T-helper 1 cell treated with Interleukin-12 subunit alpha and Interleukin-12 subunit beta and Interleukin-4 antibody, amounts not matched to agents 30 μg/mL and 1 μg/mL, for 36 hours (primary cell): ENCODE results near the gene ME1.
"Not testable (repeated sequence)": the region's sequence is repeated elsewhere in the genome, so short reads cannot be mapped to it uniquely, and the experiment has no call there.

Experiments used
- H3K27ac Mint-ChIP-seq: one replicate; pipeline ENCODE4 v1.8.0; 2021; ENCODE audit warnings: mild to moderate bottlenecking, mixed read lengths
- H3K27me3 Mint-ChIP-seq: one replicate; pipeline ENCODE4 v1.8.0; 2021; ENCODE audit warnings: low read depth, mixed read lengths
- H3K36me3 Mint-ChIP-seq: one replicate; pipeline ENCODE4 v1.8.0; 2021; ENCODE audit warnings: low read depth, mixed read lengths
- H3K4me1 Mint-ChIP-seq: one replicate; pipeline ENCODE4 v1.8.0; 2021; ENCODE audit warnings: low read depth, mixed read lengths
- H3K4me3 Mint-ChIP-seq: one replicate; pipeline ENCODE4 v1.8.0; 2021; ENCODE audit warnings: mild to moderate bottlenecking, moderate library complexity, mixed read lengths
- H3K9me3 Mint-ChIP-seq: one replicate; pipeline ENCODE4 v1.8.0; 2021; ENCODE audit warnings: mixed read lengths

Gene ME1

DNA sequence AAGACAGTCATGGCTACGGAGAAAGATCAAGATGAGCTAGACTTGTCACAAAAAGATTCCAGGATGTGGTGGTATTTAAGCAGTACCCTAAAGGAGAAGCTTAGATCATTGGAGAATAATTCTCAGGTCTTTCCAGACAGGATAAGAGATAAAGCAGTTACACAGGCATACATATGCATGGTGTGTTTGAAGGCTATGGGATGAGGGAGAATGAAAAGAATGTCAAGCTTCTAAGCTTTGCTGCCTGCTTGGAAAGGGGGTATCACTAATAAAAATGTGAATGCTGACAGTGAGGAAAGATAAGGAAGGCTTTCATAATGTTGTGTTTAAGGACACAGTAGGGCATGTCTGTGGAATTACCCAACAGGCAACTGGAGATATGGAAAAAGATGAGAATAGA, 209.6 kb downstream of the ME1 start:
- Mint-ChIP-seq H3K36me3 (no peaks in the 10 kb centered on the region), H3K9me3 (no peaks in the 10 kb centered on the region), H3K27ac (no peak overlapping the region), H3K4me3 (no peak overlapping the region), H3K4me1 (no peaks in the 10 kb centered on the region), H3K27me3 (peaks cover 8% of the 10 kb centered on the region)

DNA sequence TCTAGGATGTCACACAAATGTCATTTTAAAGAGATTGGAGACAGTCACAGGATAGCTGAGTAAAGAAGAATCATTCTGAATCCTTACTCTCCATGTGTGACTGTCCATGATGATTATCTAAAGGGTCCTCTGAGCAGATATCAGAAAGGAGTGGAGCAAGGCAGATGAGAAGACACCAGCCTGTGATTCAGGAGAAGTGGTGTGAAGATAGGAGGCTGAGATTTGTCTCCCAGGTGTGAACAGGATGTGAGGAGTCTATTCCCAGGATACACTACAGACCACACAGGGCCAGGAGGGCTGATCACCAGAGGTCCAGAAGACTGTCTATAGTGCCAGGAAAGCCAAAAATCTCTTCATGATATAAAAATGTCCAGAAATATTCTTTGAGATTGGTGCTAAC, 210.7 kb downstream of the ME1 start:
- H3K27me3 Mint-ChIP-seq = peaks cover 8% of the 10 kb centered on the region
- no peaks in the 10 kb centered on the region for H3K9me3 Mint-ChIP-seq
- no peak overlapping the region for H3K27ac Mint-ChIP-seq
- no peaks in the 10 kb centered on the region for H3K36me3 Mint-ChIP-seq
- no peak overlapping the region for H3K4me3 Mint-ChIP-seq
- no peaks in the 10 kb centered on the region for H3K4me1 Mint-ChIP-seq

DNA sequence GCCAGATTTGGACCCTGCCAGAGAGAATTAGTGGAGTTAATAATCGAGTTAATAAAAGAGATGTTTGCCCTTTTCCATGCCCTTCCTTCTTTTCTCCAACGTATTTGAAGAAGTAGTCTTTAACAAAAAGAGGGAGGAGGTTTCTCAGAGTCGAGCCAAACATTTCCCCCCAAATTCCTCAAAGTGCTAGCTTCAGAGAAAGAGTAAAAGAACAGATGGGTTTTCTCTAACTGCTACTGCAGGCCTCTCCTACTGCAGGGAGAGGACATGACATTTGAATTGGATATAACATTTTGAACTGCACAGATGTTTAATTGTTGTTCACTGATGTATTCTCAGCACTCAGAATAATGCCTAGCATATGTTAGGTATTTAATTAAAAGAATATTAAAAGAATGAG, 212.2 kb downstream of the ME1 start:
- H3K27me3 Mint-ChIP-seq = peaks cover 16% of the 10 kb centered on the region

DNA sequence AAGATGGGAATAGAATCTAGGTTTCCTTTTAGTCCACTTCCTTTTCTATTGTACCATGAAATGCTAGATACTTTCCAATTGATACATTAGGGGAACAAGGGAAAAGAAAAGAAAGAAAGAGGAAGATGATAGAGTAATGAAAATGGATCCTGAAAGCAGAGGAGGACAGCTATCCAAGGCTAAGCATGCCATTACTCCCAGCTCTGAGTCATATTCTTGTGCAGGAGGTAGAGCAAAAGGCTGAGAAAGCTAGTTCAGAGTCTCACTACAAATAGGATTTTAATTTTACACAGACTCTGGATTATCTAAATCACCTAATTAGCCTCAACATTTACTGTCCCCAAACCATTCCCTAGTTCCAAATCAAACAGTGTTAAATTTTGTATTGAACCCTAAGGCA, 214.0 kb downstream of the ME1 start:
- no peaks in the 10 kb centered on the region for H3K9me3 Mint-ChIP-seq

More for the DNA sequence above, 212.2 kb downstream of the ME1 start:
- Mint-ChIP-seq H3K36me3 (no peaks in the 10 kb centered on the region), H3K4me3 (no peak overlapping the region), H3K4me1 (no peaks in the 10 kb centered on the region), H3K27ac (no peak overlapping the region), H3K9me3 (no peaks in the 10 kb centered on the region)

DNA sequence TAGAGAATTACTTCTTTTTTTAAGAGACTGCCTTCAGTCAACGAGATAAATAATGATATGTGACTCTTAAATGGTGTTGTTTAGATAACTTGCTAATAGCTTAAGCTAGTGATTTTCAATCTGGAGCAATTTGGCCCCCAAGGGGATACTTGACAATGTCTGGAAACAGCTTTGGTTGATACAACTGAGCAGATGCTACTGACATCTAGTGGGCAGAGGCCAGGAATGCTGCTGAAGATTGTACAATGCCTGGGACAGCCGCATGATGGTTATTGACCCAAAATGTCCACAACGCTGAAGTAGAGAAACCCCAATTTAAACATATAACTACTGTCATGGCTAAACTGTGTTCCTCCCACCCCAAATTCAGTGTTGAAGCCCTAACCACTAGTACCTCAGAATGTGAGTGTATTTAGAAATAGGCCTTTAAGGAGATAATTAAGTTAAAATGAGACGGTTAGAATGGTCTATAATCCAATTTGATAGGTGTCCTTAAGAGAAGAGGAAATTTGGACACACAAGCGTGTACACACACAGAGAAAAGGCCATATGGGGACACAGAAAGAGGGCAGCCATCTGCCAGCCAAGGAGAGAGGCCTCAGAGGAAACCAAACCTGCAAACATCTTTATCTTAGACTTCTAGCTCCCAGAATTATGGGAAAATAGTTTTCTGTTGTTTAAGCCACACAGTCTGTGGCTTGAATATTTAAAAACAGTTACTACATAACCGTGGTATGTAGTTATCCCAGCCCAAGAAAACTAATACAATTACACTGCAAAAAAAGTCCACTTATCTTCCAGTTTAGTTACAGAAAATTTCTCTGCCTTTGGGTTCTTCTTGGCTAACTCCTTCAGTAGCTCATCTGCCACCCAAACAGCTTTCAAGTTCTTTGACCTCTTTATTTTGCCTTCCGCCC, 215.5 kb downstream of the ME1 start:
- Mint-ChIP-seq H3K4me1 (no peaks in the 10 kb centered on the region), H3K27me3 (peaks cover 35% of the 10 kb centered on the region), H3K36me3 (no peaks in the 10 kb centered on the region), H3K27ac (no peak overlapping the region), H3K4me3 (no peak overlapping the region), H3K9me3 (no peaks in the 10 kb centered on the region)

More for the DNA sequence above, 214.0 kb downstream of the ME1 start:
- Mint-ChIP-seq H3K4me1 (no peaks in the 10 kb centered on the region), H3K27ac (no peak overlapping the region), H3K27me3 (peaks cover 26% of the 10 kb centered on the region), H3K36me3 (no peaks in the 10 kb centered on the region), H3K4me3 (no peak overlapping the region)

DNA sequence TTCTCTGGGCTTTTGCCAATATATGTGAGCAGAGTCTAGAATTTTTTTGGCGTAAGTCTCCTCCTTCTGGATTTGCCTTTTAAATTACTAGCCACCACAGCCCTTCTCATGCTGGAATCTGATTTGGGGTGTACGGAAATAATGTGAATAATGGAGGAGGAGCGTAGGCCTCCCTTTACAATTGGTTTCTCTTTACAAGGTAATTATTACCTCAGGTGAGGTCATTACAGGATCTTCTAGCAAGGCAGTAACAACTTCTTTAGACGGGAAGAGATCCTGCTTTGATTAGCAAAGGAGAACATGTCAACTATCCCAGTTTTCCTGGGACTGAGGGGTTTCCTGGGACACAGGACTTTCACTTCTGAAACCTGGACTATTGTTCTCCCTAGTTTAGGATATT, 228.8 kb downstream of the ME1 start:
- H3K27me3 Mint-ChIP-seq = peaks cover 14% of the 10 kb centered on the region
- H3K4me3 Mint-ChIP-seq = no peak overlapping the region
- no peak overlapping the region for H3K27ac Mint-ChIP-seq
- H3K4me1 Mint-ChIP-seq = peaks cover 3% of the 10 kb centered on the region
- H3K36me3 Mint-ChIP-seq = no peaks in the 10 kb centered on the region
- H3K9me3 Mint-ChIP-seq = no peaks in the 10 kb centered on the region

DNA sequence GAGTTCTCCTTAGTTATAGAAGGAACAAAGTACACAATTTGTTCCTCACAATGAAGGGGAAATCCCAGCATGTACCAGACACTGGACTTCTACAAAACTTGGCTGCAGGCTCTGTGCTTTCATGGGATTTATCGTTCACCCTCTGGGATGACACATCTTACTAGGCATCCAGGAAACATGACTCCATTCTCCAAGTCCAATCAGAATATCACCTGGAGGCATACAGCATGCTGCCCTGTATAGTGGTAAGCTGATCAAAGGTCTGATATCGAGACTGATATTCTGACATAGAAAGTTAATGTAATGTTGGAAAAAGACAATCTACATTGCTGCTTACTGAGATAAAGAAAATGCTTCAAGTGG, 231.0 kb downstream of the ME1 start:
- Mint-ChIP-seq H3K27ac (no peak overlapping the region), H3K36me3 (no peaks in the 10 kb centered on the region), H3K4me3 (no peak overlapping the region), H3K9me3 (no peaks in the 10 kb centered on the region), H3K27me3 (peaks cover 6% of the 10 kb centered on the region), H3K4me1 (peaks cover 6% of the 10 kb centered on the region)

DNA sequence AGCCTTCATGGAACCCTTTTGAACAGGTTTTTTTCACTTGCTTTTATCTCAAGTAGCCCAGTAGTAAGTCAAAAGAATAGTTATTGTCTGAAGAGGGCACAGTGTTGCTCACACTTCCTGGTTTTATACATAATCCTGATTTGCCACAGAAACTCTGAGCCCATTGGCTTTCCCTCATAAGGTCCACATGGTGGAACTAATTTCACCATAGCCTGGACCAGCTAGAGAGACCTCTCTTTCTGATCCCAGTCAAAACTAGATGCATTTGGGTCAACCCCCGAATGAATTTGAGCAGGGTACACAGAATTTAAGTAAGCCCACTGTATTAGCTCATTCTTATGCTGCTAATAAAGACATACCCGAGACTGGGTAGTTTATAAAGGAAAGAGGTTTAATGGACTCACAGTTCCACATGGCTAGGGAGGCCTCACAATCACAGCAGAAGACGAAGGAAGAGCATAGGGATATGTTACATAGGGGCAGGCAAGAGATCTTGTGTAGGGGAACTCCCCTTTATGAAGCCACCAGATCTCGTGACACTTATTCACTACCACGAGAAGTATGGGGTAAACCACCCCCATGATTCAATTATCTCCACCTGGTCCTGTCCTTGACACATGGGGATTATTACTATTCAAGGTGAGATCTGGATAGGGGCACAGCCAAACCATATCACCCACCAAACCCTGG, 231.5 kb downstream of the ME1 start:
- Mint-ChIP-seq H3K36me3 (no peaks in the 10 kb centered on the region), H3K4me3 (no peak overlapping the region), H3K27me3 (peaks cover 6% of the 10 kb centered on the region), H3K27ac (no peak overlapping the region), H3K9me3 (no peaks in the 10 kb centered on the region), H3K4me1 (peaks cover 9% of the 10 kb centered on the region)

DNA sequence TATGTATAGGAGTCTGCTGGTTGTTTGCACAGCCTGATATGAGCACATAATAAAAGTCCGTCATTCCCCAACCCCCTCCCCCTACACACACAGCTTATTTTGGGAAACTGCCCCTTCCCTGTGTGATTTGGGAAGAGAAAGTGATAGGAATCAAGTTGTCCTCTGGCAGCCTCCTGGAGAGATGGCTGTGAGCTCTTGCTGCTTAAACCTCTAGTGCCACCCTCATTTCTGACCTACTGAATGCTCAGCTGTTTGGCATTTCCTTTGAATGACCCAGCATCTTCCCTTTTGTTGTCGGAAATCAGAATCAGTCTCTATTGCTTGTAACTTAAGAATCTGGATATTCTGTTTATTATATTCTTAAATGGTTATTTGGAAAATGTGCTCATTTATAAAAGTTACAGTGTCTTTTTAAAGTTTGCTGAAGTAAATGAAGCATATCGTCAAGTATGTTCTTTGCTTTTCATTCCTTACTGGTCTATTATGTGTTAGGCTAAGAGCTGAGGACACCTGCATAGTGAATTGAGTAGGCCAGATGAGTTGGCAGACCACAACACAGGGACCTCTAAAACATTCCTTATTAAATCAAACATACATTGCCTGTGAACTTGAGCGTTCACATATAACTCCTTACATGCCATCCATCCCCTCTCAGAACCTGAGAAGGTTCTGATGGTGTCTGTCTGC, 232.2 kb downstream of the ME1 start:
- no peak overlapping the region for H3K4me3 Mint-ChIP-seq
- no peaks in the 10 kb centered on the region for H3K36me3 Mint-ChIP-seq
- peaks cover 14% of the 10 kb centered on the region for H3K4me1 Mint-ChIP-seq
- H3K9me3 Mint-ChIP-seq = no peaks in the 10 kb centered on the region
- no peak overlapping the region for H3K27ac Mint-ChIP-seq
- peaks cover 6% of the 10 kb centered on the region for H3K27me3 Mint-ChIP-seq

DNA sequence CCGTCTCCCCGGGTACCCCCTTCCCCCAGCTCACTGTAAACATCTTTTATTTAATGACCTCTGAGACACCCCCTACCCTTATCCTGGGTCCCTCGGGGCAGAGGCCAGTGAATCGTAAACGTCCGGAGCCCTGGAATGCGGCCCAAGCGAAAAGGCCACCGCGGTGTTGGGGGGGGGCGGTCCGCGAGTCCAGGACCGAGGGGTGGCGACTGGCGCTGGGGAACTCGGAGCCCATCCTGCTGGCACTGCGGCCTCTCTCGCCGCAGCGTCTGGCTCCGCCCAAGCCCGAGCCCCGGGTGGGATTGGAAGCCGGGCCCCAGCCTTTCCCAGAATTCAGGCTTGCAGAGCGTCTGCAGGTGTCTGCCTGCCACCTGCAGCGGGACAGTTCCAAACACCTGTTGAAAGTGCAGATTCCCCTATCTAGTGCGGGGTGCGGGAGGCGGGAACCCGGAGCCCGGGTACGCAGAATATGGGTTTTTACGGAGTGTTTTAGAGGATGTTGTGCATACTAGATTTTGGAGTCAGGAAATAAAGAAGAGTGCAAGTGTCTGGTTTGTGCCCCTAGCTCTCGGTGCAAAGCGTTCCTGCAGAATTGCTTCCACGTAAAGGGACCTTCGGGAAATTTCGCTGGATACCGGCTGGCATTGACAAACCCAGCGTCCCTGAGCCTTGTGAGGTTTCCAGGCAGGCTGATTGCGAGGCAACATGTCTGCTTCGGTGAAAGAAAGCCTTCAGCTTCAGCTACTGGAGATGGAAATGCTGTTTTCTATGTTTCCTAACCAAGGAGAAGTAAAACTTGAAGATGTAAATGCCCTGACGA, 236.9 kb downstream of the ME1 start:
- H3K4me1 Mint-ChIP-seq = peaks cover 24% of the 10 kb centered on the region
- peaks cover 6% of the 10 kb centered on the region for H3K36me3 Mint-ChIP-seq
- H3K9me3 Mint-ChIP-seq = no peaks in the 10 kb centered on the region
- H3K27me3 Mint-ChIP-seq = no peaks in the 10 kb centered on the region
- peak overlapping the region; percentile 77 for H3K4me3 Mint-ChIP-seq
- H3K27ac Mint-ChIP-seq = no peak overlapping the region

DNA sequence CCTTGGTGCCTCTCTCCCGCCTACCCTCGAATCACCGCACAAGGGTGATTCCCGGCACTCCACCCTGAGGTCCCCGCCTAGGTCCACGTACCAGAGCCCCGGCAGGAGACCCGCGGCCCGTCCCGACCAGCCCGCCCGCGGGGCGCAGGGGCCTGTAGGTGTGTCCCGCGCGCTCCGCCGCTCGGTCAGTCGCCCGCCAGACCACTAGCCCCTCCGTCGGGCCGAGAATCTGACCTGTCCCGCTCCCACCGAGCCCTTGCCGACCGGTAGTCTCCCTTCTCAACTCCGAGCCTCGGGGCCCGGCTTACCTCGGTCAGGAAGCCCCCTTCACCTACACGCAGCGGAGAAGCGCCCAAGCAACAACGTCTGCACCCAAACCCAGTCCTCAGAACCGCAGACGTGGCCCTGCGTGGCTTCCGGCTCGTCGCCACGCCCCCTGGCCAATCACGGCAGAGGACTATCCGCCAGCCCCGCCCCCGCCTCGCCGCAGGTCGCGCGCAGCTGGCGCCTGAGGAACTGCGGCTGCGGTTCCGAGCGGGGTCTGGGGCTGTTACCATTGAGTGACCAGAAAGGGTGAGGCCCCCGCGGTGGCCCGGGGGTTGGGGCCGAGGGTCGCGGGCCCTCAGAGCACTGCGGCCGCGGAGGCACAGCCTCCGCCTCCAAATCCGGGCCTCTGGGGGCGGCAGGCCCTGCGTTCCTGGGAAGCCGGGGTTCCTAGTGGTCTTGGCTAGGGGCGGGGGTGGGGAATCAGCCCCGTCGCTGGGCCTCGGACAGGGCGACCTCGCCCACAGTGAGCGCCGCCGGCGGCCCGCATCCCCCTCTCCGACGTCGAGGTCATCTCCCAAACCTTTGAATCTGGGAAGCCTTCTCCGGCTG, 237.7 kb downstream of the ME1 start, which contains the start of the genes PGM3 and RWDD2A:
PGM3 (minus strand) TSS at position 395 of the 876 bp plus-strand sequence. CDS start 2,253 bp downstream, outside the sequence.
RWDD2A (plus strand) TSS at position 487 of the 876 bp plus-strand sequence. CDS start 1,095 bp downstream, outside the sequence.
- Mint-ChIP-seq H3K4me3 (peak within 1 kb of the TSS; percentile 93), H3K27me3 (no peaks in the 10 kb centered on the region), H3K36me3 (peaks cover 6% of the 10 kb centered on the region), H3K9me3 (no peaks in the 10 kb centered on the region), H3K4me1 (peaks cover 28% of the 10 kb centered on the region), H3K27ac (peak within 1 kb of the TSS; percentile 91)

DNA sequence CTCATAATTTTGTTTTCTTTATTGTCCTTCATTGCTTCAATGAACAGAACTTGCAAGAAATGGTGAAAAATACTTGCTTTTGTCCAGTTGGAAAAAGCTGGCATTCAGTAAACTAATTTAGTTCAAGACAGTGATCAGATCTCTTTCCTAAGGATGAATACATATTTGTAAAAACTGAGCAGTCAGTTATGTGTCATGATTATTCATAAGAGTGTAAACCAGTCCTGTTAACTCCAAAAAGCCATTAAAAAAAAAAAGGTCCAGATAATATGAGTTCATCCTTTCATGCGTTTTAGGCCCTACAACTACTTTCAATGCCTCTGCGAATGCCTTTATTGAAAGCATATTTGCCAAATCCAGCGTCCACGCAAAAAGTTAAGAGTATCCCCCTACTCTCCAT, 238.4 kb downstream of the ME1 start:
- peaks cover 29% of the 10 kb centered on the region for H3K4me1 Mint-ChIP-seq
- H3K27me3 Mint-ChIP-seq = no peaks in the 10 kb centered on the region
- peak overlapping the region; percentile 93 for H3K4me3 Mint-ChIP-seq

DNA sequence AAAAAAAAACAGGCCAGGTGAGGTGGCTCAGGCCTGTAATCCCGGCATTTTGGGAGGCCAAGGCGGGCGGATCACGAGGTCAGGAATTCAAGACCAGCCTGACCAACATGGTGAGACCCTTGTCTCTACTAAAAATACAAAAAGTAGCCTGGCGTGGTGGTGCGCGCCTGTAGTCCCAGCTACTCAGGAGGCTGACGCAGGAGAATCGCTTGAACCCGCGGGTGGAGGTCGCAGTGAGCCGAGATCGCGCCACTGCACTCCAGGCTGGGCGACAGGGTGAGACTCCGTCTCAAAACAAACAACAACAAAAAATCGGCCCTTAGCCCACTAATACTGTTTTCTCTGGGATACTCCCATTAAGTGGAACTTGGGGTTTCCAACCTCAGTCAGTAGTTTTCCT, 238.9 kb downstream of the ME1 start:
- H3K9me3 Mint-ChIP-seq, H3K27me3 Mint-ChIP-seq, H3K27ac Mint-ChIP-seq, H3K36me3 Mint-ChIP-seq: not testable (repeated sequence)
- Mint-ChIP-seq H3K4me3 (peak overlapping the region; percentile 93), H3K4me1 (peaks cover 29% of the 10 kb centered on the region)

More for the DNA sequence above, 238.4 kb downstream of the ME1 start:
- Mint-ChIP-seq H3K36me3 (peaks cover 6% of the 10 kb centered on the region), H3K27ac (peak overlapping the region; percentile 74), H3K9me3 (no peaks in the 10 kb centered on the region)
